Renal cortex interstitium (tissue), 11 donors: ENCODE measurements around the gene PELO. TPM values are rescaled to one million over a fixed set of nuclear protein-coding genes. Genes with fewer than 3 reads are reported as not detected.

Experiments used
- DNase-seq, 11 donors: peaks; one replicate each; pipeline ENCODE4 v3.0.0-alpha.2; 2013; ENCODE audit warnings: low read depth in 9 of 11, low spot score in 4 of 11; ENCODE audit errors: extremely low read depth in 1 of 11
- polyA plus RNA-seq, 3 donors: library from polyadenylated mRNA; unstranded; fragments of 120-200 nt; gene quantifications; one replicate each; pipeline ENCODE4 v1.2.1, GENCODE V29; 2013; ENCODE audit not compliant: insufficient read length in 3 of 3

The PELO gene
- polyA plus RNA-seq, 3 donors, result 26.6 to 29.6 (median 27.5) TPM

GRCh38 chr5:52767217-52767743 lies 20.4 kb upstream of the PELO start:
- no peak for DNase-seq

DNA sequence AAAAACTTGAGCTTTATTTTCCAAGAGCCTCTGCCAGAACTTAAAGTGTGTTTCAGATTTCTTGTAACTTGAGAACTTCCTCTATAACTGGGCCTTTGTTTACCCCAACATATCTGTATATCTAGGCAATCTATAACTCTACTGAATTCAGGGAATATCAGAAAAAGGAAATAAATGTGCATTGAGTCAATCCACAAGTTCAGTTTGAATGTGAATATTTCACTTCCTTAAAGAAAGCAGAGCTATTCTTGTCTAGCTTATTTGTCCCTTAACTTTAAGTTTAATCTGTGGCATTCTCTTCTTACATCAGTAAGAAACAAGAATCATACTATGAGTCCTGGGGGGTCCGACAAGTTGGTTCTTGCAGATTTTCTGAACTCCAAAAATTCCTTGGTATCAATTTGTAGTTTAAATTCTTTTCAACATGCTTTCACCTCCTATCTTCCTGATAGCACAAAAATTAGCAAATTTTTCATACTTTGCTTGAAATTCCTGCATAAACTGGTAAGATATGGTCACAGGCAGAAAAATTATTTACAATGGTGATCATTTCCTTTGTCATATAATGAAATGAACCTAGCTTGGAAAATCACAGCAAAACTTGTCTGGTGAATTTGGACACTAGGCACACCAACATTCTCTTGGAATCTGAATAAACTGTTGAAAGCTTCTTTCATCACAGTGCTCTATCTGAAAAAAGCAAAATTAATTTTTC lies 19.8 kb upstream of the PELO start:
- no peak for DNase-seq

DNA sequence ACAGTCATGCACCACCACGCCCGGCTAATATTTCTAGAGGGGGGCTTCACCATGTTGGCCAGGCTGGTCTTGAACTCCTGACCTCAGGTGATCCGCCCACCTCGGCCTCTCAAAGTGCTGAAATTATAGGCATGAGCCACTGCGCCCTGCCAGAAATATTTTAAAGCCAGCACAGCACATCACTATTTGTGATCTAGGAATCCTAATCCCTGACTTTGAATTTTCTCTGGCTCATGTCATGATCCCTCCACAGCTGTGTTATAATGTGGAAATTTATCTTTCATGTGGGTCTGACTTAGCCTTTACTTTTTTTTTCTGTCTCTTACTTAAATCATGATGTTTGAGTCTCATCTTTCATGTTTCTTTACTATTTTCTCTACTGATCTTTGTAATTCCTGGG lies 18.7 kb upstream of the PELO start:
- no peak for DNase-seq

DNA sequence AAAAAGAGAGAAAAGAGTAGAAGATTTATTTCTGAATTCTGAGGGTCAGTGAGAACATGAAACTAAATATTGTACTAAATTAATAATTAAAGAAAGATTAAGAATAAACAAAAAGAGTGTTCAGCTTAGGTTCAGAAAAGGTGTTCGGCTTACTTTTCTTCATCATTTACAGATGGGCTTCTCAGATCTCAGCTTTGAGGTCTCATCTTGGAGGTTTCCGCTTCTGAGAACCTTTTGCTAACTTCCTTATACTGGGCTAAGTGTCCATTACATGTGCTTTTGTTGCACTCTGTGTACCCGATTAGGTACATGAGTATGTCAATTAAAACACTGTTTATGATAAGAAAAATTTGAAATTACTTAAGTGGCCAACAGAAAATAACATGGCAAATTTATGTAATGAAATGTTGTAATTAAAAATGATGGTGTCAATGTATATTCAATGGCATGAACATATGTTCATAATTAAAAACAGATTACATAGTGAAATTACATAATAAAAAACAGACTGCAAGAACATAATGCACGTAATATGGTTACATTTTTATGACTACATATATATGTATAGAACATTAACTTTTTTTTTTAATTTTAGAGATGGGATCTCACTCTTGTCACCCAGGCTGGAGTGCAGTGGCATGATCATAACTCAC lies 17.3 kb upstream of the PELO start:
- no peak for DNase-seq

DNA sequence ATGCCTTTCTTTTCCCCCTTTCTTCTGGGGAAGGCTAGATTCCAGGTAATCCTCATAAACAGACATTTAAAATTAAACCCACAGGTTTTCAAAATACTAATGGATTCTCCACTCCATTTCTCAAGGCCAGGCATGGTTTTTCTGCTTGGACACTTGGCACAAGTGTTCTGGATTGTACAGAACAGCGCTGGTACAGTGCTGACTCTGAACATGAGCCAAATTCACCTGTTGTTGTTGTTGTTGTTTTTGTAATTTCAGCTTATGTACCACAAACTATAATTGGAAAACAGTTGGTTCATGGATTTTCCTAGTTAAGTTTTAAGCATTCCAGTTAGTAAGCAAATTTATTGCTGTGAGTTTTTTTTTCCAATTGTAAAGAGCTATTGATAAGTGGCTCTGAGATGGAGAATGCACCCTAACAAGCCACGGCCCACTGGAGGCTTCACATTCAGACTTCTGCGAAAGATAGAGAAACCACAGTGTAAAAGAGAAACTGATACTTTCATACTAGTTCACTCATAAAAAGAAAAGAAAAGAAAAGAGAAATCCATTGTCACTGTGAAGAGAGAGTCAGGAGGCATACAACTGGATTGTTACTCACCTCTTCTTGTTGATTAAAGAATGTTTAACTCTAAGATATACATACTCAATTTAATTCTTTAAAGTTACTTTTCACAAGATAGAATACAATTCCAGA lies 16.2 kb upstream of the PELO start:
- DNase-seq, result no peak

GRCh38 chr5:52772668-52773067 lies 15.0 kb upstream of the PELO start:
- no peak for DNase-seq

GRCh38 chr5:52773342-52773741 lies 14.4 kb upstream of the PELO start:
- no peak for DNase-seq

DNA sequence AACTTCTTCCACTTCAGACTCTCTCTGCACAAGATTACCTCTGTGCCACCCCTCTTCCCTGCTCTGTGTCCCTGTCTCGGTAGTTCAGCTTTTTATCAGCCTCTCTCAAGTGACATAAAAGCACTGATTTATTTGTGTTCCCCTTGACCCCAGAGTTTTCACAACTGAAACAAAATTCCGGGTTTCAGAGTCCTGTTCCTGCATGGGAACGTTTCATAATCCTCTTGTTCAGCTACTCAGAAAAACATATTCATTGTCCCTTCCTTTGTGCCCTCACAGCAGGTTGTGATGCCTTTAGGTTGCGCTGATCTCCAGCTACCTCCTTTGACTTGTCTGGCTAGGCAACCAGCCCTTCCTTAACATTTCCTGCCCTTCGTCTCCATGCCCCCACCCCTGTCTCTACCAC lies 13.7 kb upstream of the PELO start:
- no peak for DNase-seq

GRCh38 chr5:52776116-52776515 lies 11.6 kb upstream of the PELO start:
- DNase-seq, result no peak

DNA sequence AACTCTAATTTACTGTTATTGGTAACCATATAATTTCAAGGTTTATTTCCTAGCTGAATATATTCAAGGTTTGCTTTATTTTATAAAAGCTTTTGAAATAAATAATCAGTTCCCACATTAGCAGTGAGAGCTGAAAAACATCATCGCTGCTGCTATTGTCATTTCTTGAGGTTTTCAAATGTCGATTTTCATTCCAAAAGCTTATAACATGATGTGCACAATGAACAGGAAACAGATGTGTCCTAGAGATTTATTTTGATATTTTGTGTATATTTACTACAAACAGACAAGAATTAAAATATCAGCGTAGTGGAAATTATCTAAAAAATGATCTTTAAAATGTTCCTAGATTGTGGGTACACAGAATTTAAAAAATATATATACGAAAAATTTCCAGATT lies 10.5 kb upstream of the PELO start:
- DNase-seq, result no peak

GRCh38 chr5:52778781-52779180 lies 8.9 kb upstream of the PELO start:
- no peak for DNase-seq

- DNase-seq, result no peak
Measured at GRCh38 chr5:52779213-52779612, 8.5 kb upstream of the PELO start.

- no peak for DNase-seq
Measured at GRCh38 chr5:52783226-52783959, 4.3 kb upstream of the PELO start.

DNA sequence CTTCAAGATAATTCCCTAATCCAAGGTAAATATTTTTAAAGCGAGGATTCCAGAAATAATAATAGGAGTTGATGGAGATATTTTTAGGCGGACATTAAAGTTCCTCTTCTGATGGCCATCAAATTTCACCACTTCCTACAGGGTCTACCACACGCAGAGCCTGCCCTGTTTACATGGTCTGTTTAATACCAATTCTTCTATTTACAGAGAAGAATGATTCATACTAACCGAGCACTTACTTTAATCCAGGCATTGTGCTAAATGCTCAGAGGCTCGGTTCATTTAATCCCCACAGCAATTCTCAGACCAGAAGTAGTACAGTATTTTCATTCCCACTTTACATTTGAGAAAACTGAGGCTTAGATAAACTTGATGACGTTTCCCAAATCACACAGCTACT lies 3.0 kb upstream of the PELO start:
- DNase-seq, result no peak

DNA sequence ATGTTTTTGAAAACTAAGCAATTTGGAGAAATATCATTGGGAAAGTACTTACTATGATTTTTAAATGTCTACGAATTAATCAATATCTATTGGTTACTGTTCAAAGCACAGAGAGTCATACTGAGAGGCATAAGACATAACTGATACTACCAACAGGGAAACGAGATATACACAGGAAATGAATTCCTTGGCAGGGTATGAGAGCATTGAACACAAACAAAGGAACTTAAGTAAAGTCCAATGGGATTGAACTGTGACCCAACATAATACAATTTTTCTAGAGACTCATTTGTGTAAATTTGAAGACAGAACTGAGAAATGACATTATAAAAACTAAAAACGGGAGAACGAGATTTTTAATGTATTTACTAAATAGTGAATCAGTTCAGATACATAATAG lies 1.3 kb upstream of the PELO start:
- no peak for DNase-seq

- DNase-seq, result no peak
Measured at GRCh38 chr5:52786949-52787599, 642 bp upstream of the PELO start.

DNA sequence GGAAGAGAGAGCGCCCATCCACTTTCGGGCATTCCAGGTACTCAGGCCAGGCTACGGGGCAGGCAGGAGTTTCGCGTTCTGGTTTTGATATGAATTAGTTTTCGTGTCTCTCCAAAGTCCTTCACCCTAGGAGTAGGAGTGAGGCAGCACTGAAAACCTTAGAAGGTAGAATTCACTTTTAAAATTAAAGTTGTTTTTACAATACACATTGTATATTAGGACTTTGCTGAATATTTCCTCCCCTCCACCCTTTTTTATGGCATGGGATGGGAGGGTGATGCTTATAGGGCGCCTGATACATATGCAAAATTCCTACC lies 747 bp downstream of the PELO start:
- no peak for DNase-seq

GRCh38 chr5:52789378-52789777 lies 1.7 kb downstream of the PELO start:
- no peak for DNase-seq

GRCh38 chr5:52789851-52790250 lies 2.1 kb downstream of the PELO start:
- no peak for DNase-seq
